CD4-positive, alpha-beta T cell (primary cell): ENCODE data around the gene TIAM1. TPM values are rescaled to one million over a fixed set of nuclear protein-coding genes. Genes with fewer than 3 reads are reported as not detected.

Source experiments
- ATAC-seq: fragments of 200-7000 bp; cut with Tn5 transposase; one replicate; pipeline ENCODE4 v1.10.0; 2022; ENCODE audit warnings: mild to moderate bottlenecking; ENCODE audit not compliant: poor library complexity
- CTCF ChIA-PET: fragments of 350-600 bp; sonication (Branson Sonifier 250); formaldehyde crosslinking; loops from one replicate; lab custom pipeline; 2021; ENCODE audit warnings: antibody characterized with exemption, inconsistent platforms; lab: Charles Lee
- POLR2A ChIA-PET: fragments of 350-600 bp; sonication (Branson Sonifier 250); formaldehyde crosslinking; loops from one replicate; lab custom pipeline; 2021; ENCODE audit warnings: antibody characterized with exemption, inconsistent platforms; lab: Charles Lee
- DNase-seq, 14 experiments: peaks; one replicate each; pipeline ENCODE4 v3.0.0-alpha.2; 2013 to 2020; ENCODE audit warnings: mixed read lengths in 2 of 14
- H3K27ac ChIP-seq, 2 donors: one replicate each; pipeline versions ENCODE4 v1.5.1 to v1.7.0; 2013; ENCODE audit warnings: low read length in 2 of 2, low read depth in 1 of 2, mild to moderate bottlenecking in 1 of 2
- H3K27me3 ChIP-seq, 2 experiments: 1 replicate in 1 of 2; 2 replicates in 1 of 2; pipeline versions ENCODE4 v1.6.1 to v1.7.0; 2013; ENCODE audit warnings: low read length in 2 of 2, control low read depth in 1 of 2, mild to moderate bottlenecking in 1 of 2, moderate library complexity in 1 of 2; ENCODE audit not compliant: insufficient read depth in 2 of 2, control insufficient read depth in 1 of 2
- H3K36me3 ChIP-seq: one replicate; pipeline ENCODE4 v1.6.1; 2013; ENCODE audit warnings: low read length, control low read depth; ENCODE audit not compliant: insufficient read depth
- H3K4me1 ChIP-seq: one replicate; pipeline ENCODE4 v1.6.1; 2013; ENCODE audit warnings: low read length, control low read depth; ENCODE audit not compliant: insufficient read depth
- H3K4me3 ChIP-seq: one replicate; pipeline ENCODE4 v1.5.1; 2013; ENCODE audit warnings: mild to moderate bottlenecking, low read length, moderate library complexity
- H3K9me3 ChIP-seq, 2 experiments: 1 replicate in 1 of 2; 2 replicates in 1 of 2; pipeline versions ENCODE4 v1.6.1 to v1.7.0; 2013; ENCODE audit warnings: low read length in 2 of 2, mild to moderate bottlenecking in 2 of 2, control low read depth in 1 of 2, moderate library complexity in 1 of 2; ENCODE audit not compliant: control insufficient read depth in 1 of 2, insufficient read depth in 1 of 2
- H3K27ac Mint-ChIP-seq: one replicate; pipeline ENCODE4 v1.8.0; 2020; ENCODE audit warnings: mixed read lengths
- H3K27me3 Mint-ChIP-seq: one replicate; pipeline ENCODE4 v1.8.0; 2021; ENCODE audit warnings: mixed read lengths
- H3K36me3 Mint-ChIP-seq: one replicate; pipeline ENCODE4 v1.8.0; 2021; ENCODE audit warnings: low read depth, mixed read lengths
- H3K4me1 Mint-ChIP-seq: one replicate; pipeline ENCODE4 v1.8.0; 2021; ENCODE audit warnings: low read depth, mixed read lengths
- H3K4me3 Mint-ChIP-seq: one replicate; pipeline ENCODE4 v1.8.0; 2020; ENCODE audit warnings: mild to moderate bottlenecking, mixed read lengths
- H3K9me3 Mint-ChIP-seq: one replicate; pipeline ENCODE4 v1.8.0; 2020; ENCODE audit warnings: mixed read lengths
- CTCF ChIP-seq: fragments of 200-600 bp; IDR thresholded peaks from one replicate; pipeline ENCODE4 v1.8.0; 2022; ENCODE audit warnings: antibody characterized with exemption, mild to moderate bottlenecking
- intact Hi-C, 2 experiments: fragments of 100-400 bp; cut with DNase I in 1 of 2; cut with micrococcal nuclease in 1 of 2; formaldehyde crosslinking; loops; one replicate each; pipeline versions ENCODE4 v1.15.1 to v1.9.0; 2023 to 2025; cut with DNase I, micrococcal nuclease
- total RNA-seq, 174 experiments: library from RNA in 2 of 174; stranded (reverse) in 2 of 174; gene quantifications; one replicate each; pipeline ENCODE4 v1.2.3 and lab custom pipeline; 2021 to 2026

TIAM1 gene
- total RNA-seq, 2 experiments from 2014 or later, result 39.6 to 39.8 TPM

- H3K36me3 ChIP-seq, result no peaks in the 10 kb centered on the region
- ChIA-PET POLR2A (no interaction called here), CTCF (no interaction called here)
- Mint-ChIP-seq H3K27ac (no peak overlapping the region), H3K4me1 (peaks cover 31% of the 10 kb centered on the region), H3K4me3 (no peak overlapping the region), H3K27me3 (peaks cover 52% of the 10 kb centered on the region), H3K9me3 (no peaks in the 10 kb centered on the region), H3K36me3 (no peaks in the 10 kb centered on the region)
- H3K4me1 ChIP-seq, result peaks cover 19% of the 10 kb centered on the region
- DNase-seq (peak in 2 of 14 experiments; percentile 24 to 29), ATAC-seq (no peak)
- peaks cover 0 to 5% of the 10 kb centered on the region in 2 experiments for H3K9me3 ChIP-seq
- no peak overlapping the region for H3K4me3 ChIP-seq
- H3K27ac ChIP-seq, result no peak overlapping the region
- TF ChIP-seq CTCF, result no peak
- peaks cover 16 to 22% of the 10 kb centered on the region in 2 experiments for H3K27me3 ChIP-seq
- intact Hi-C loops, result no loop called here
Observed at GRCh38 chr21:31339721-31340120, 4.3 kb downstream of the TIAM1 start.

GRCh38 chr21:31338908-31339368 is 5.1 kb downstream of the TIAM1 start:
- H3K36me3 ChIP-seq, result no peaks in the 10 kb centered on the region
- no peak overlapping the region for H3K4me3 ChIP-seq
- Mint-ChIP-seq H3K27ac (no peak overlapping the region), H3K4me3 (no peak overlapping the region), H3K4me1 (peaks cover 25% of the 10 kb centered on the region), H3K9me3 (no peaks in the 10 kb centered on the region), H3K27me3 (peaks cover 45% of the 10 kb centered on the region), H3K36me3 (no peaks in the 10 kb centered on the region)
- H3K27me3 ChIP-seq, result peaks cover 10 to 16% of the 10 kb centered on the region in 2 experiments
- ChIA-PET CTCF (no interaction called here), POLR2A (no interaction called here)
- H3K4me1 ChIP-seq, result peaks cover 13% of the 10 kb centered on the region
- no peak for ATAC-seq
- TF ChIP-seq CTCF, result no peak
- H3K9me3 ChIP-seq, result peaks cover 0 to 2% of the 10 kb centered on the region in 2 experiments
- intact Hi-C loops, result no loop called here
- no peak for DNase-seq
- H3K27ac ChIP-seq, result no peak overlapping the region

GRCh38 chr21:31337996-31338907 is 5.8 kb downstream of the TIAM1 start:
- Mint-ChIP-seq H3K27ac (no peak overlapping the region), H3K4me3 (no peak overlapping the region), H3K9me3 (no peaks in the 10 kb centered on the region), H3K4me1 (peaks cover 19% of the 10 kb centered on the region), H3K27me3 (peaks cover 38% of the 10 kb centered on the region), H3K36me3 (no peaks in the 10 kb centered on the region)
- peaks cover 3 to 10% of the 10 kb centered on the region in 2 experiments for H3K27me3 ChIP-seq
- H3K4me1 ChIP-seq, result peaks cover 6% of the 10 kb centered on the region
- ChIA-PET CTCF (no interaction called here), POLR2A (no interaction called here)
- DNase-seq, result no peak
- H3K27ac ChIP-seq, result no peak overlapping the region
- H3K9me3 ChIP-seq, result no peaks in the 10 kb centered on the region
- H3K4me3 ChIP-seq, result no peak overlapping the region
- TF ChIP-seq CTCF, result no peak
- no peaks in the 10 kb centered on the region for H3K36me3 ChIP-seq
- intact Hi-C loops, result no loop called here
- ATAC-seq, result no peak
